ENCODE data around the gene CDK19.

The CDK19 gene

DNA sequence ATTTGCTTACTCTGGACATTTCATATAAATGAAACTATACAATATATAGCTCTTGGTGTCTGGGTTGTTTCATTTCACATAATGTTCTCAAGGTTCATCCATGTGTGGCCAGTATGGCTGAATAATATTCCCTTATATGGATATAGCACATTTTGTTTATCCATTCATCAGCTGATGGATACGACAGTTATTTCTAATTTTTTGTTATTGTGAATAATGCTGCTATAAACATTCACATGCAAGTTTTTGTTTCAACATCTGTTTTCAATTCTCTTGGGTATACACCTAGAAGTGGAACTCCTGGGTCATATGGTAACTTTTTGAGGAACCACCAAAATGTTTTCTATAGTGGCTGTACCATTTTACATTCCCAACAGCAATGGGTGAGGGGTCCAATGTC lies 101.1 kb downstream of the CDK19 start:
- TF ChIP-seq, protein P1, sequence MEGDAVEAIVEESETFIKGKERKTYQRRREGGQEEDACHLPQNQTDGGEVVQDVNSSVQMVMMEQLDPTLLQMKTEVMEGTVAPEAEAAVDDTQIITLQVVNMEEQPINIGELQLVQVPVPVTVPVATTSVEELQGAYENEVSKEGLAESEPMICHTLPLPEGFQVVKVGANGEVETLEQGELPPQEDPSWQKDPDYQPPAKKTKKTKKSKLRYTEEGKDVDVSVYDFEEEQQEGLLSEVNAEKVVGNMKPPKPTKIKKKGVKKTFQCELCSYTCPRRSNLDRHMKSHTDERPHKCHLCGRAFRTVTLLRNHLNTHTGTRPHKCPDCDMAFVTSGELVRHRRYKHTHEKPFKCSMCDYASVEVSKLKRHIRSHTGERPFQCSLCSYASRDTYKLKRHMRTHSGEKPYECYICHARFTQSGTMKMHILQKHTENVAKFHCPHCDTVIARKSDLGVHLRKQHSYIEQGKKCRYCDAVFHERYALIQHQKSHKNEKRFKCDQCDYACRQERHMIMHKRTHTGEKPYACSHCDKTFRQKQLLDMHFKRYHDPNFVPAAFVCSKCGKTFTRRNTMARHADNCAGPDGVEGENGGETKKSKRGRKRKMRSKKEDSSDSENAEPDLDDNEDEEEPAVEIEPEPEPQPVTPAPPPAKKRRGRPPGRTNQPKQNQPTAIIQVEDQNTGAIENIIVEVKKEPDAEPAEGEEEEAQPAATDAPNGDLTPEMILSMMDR (IDR thresholded peaks at IDR 0.05), result no peak
- no peak for TF ChIP-seq ZFX (IDR thresholded peaks at IDR 0.05; ENCODE audit: borderline replicate concordance)
- no peak overlapping the region for H3K27ac ChIP-seq

DNA sequence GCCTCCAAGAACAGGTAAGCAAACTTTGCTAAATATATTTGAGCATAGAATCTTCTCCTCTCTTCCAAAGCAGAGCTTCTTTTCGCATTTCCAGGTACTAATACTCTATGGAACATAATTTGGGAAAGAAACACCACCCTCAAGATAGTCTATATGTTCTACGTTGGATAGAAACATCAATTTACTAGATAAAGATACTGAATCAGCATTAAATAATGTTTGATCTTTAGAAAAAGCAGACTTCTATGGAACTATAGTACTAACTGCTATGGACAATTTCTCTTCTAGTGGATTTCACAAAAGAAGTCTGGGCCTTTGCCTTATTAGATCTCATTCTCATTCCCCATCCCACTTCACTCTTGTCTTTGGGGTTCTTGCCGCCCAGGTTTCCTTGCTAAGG lies 103.0 kb downstream of the CDK19 start:
- TF ChIP-seq ZFX (IDR thresholded peaks at IDR 0.05; ENCODE audit: borderline replicate concordance), result no peak
- TF ChIP-seq, protein P1 (IDR thresholded peaks at IDR 0.05), result no peak
- no peak overlapping the region for H3K27ac ChIP-seq

DNA sequence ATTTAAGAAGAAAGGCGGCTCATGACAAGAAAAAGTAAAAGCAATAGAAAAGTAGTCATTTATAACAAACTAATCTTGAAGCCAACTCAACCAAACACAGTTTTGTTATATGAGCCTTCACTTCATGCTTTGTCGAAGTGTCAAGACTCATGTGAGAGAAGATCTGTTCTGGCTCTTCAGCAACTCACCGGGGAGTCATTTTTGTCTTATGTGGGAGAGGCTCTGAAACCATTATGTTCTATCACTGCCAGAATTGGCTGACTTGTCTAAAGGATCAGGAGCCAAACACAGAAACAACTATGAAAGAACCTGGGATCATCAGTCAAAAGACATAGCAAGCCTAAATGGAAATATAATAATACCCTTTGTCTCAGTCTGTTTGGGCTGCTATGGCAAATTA lies 105.2 kb downstream of the CDK19 start:
- TF ChIP-seq, protein P1 (IDR thresholded peaks at IDR 0.05), result no peak
- no peak for TF ChIP-seq ZFX (IDR thresholded peaks at IDR 0.05; ENCODE audit: borderline replicate concordance)

GRCh38 chr6:110708295-110708950 lies 106.8 kb downstream of the CDK19 start:
- TF ChIP-seq ZFX (IDR thresholded peaks at IDR 0.05; ENCODE audit: borderline replicate concordance), result no peak
- H3K27ac ChIP-seq, result no peak overlapping the region

More for the DNA sequence above, 105.2 kb downstream of the CDK19 start:
- H3K27ac ChIP-seq, result no peak overlapping the region

DNA sequence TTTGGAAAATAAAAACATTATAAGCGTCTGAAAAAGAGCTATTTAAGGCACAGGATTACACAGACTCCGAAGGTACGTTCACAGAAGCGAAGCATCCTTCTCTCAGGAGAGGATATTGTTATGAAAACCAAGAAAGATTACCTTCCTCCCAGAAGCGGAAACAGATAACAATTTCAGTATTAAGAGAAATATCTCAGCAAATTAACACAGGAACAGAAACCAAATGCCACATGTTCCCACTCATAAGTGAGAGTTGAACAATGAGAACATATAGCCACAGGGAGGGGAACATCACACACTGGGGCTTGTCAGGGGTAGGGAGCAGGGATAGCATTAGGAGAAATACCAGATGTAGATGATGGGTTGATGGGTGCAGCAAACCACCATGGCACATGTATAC lies 109.7 kb downstream of the CDK19 start:
- TF ChIP-seq, protein P1 (IDR thresholded peaks at IDR 0.05), result no peak
- TF ChIP-seq ZFX (IDR thresholded peaks at IDR 0.05; ENCODE audit: borderline replicate concordance), result no peak
- no peak overlapping the region for H3K27ac ChIP-seq

DNA sequence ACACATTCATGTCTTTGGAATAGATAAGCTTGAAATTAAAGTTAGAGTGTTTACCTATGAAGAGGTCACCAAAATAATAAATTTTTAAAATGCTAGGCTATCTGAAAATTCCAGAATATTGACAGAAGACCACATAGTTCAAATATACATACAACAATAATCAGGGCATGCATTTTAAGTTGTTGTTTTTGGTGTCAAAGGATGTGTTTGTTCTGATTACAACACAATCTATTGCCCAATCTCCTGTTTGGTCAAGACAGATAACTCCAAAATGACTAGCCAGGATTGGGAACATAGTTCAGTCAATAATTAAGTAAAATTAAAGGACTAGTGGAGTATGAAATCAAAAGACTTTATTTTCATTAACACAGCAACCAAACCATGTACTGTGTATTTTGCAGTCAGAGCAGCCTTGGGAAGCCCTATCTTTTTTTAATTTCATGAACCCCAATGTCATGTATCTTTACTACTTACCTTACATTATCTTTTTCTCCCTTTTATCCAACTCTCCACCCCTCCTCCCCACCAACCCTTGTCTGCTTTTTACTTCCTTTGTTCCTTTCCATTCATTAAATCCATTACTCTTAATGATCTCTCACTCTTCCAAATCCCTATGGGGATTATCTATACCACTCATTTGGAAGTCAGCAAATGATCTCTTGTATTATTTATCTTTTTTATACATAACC lies 111.2 kb downstream of the CDK19 start:
- H3K27ac ChIP-seq, result no peak overlapping the region
- no peak for TF ChIP-seq ZFX (IDR thresholded peaks at IDR 0.05; ENCODE audit: borderline replicate concordance)
- TF ChIP-seq, protein P1 (IDR thresholded peaks at IDR 0.05), result no peak

DNA sequence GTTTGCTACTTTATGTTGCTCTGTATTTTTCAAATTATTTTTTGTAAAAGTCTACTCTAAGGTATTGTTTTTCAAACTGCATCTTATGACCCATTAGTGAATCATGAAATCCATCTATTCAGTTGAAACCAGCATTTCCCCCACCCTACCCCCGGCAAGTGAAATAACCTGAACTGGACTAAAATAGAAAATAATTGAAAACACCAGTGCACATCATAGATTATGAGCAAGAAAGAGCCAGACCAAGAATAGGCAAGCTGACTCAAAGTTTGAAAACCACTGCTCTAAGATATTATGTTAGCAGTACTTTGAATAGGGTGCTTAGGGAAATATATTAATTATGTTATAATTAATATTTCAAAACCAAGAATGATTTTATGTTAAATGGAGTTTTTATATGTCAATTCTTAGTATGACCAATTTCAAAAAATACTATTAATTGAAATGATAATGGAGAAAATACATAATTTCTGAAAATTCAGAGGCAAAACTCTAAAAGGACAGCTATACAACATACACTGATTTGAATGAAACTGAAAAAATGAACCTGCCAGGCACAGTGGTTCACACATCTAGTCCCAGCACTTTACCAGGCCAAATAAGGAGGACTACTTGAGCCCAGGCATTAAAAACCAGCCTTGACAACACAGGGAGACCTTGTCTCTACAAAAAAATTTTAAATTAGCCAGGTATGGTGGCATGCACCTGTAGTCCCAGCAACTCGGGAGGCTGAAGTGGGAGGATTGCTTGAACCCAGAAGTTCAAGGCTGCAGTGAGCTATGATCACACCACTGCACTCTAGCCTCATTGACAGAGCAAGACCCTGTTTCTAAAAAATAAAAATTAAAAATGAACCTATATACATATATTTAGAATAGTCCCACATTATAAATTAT lies 112.0 kb downstream of the CDK19 start:
- no peak overlapping the region for H3K27ac ChIP-seq
- no peak for TF ChIP-seq ZFX (IDR thresholded peaks at IDR 0.05; ENCODE audit: borderline replicate concordance)
- TF ChIP-seq, protein P1 (IDR thresholded peaks at IDR 0.05), result no peak

Data from 22Rv1 (cell line).